Brain pericyte (primary cell): ENCODE data around the gene VPS37B.

Experiments used
- DNase-seq: peaks from one replicate; pipeline ENCODE4 v3.0.0-alpha.2; 2012; ENCODE audit warnings: low read depth, low spot score

The VPS37B gene

DNA sequence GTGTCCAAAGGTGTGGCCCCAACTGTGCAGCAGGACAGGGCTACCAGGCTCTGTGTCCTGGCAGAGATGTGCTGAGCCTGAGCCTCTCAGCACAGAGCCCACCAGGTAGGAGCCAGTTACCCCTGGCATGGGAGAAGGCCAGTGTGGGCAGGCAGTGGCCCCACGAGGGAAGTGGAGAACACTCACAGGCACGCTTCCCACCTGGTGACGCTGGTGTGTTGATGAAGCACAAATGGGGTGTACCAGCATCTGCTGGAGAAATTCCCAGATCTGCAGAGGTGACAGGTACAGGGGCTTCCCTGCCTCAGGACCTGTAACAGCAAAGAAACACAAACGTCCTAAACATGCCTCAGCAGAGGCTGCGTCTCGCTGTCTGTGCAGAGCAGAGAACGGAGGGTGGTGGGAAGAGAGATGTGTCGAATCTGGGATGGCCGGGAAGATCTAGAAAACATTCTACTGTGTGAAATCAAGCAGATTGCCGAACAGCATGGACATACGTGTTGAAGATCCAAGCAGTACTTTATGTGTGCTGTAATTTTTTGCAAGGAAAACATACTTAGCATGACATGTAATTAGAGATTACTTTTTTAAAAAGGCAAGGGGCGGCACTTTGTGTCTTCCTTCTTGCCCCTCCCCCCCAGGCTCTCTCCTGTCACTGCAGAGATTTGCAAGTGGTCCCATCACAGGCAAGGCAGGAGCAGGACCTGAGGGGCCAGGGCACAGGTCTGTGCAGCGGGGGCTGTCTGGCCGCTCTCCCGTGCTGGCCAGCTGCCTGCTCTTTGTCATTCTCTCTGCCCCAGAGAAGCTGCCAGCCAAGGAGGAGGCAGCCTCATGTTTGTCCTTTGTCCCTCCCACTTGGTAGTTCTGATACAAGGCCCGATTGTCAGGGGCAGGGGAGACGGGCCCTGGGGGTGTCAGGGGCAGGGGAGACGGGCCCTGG lies 43.3 kb downstream of the VPS37B start:
- no peak for DNase-seq

GRCh38 chr12:122851820-122852219 lies 44.1 kb downstream of the VPS37B start:
- DNase-seq: no peak

- DNase-seq: no peak
Measured at GRCh38 chr12:122850695-122851350, 45.1 kb downstream of the VPS37B start.

DNA sequence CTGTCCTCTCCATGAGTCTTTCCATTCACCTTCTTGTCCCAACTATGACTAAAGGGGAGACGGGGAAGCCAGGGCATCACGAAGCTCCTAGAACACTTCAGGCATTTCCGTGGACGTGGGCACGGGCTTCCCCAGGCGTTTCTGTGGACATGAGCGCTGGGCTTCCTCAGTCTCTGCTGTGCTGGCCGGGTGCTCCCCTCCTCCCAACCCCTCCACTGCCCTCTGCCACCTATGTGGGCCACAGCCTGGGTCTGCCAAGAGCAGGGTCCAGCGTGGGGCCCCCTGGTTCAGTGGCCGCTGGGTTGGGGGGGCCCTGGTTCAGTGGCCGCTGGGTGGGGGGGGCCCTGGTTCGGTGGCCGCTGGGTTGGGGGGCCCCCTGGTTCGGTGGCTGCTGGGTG lies 45.9 kb downstream of the VPS37B start:
- no peak for DNase-seq

DNA sequence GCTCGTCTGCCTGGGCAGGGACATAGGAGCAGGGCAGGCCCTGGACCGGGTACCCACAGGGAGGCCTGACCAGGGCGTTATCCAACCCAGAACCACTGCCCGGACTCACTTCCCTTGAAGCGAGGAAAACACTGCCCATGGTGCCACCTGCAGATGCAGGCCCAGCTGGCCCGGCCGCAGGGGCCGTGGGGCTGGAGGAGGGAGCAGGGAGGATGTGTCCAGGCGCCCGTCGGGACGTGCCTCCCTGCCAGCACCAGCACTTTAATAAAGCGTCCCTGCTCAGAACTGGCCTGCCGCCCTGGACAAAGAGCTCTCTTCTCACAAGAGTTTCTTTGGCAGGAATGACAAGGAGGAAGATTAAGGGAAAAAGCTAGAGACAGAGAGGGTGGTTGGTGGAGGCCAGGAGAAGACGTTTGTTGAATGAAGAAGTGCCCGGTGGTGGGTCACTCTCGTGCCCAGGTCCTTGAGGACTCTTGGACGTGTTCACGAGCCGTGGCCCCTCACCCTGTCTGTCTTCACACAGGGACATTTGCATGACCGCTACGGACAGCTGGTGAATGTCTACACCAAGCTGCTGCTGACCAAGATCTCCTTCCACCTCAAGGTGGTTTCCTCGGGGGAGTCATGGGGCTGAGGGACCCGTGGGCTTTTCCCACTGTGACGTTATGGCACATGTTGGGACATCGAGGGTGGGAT lies 46.4 kb downstream of the VPS37B start:
- no peak for DNase-seq

GRCh38 chr12:122848471-122849351 lies 47.2 kb downstream of the VPS37B start:
- DNase-seq: no peak

GRCh38 chr12:122847921-122848421 lies 48.0 kb downstream of the VPS37B start:
- DNase-seq: no peak

DNA sequence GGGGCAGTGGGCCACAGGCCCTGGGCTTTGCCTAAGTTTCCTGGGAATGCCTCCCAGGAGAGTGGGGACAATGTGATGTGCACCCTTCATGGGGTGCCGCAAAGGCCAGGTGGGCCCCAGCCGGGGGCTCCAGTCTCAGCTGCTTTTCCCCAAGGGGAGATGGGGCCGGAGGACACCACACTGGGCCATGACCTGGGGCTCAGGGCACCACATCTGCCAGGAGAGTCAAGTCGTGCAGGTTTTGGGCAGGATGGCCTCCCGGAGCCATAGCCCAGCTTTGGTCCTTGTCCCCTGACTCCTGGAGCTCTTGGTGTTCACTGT lies 48.4 kb downstream of the VPS37B start:
- DNase-seq: no peak

DNA sequence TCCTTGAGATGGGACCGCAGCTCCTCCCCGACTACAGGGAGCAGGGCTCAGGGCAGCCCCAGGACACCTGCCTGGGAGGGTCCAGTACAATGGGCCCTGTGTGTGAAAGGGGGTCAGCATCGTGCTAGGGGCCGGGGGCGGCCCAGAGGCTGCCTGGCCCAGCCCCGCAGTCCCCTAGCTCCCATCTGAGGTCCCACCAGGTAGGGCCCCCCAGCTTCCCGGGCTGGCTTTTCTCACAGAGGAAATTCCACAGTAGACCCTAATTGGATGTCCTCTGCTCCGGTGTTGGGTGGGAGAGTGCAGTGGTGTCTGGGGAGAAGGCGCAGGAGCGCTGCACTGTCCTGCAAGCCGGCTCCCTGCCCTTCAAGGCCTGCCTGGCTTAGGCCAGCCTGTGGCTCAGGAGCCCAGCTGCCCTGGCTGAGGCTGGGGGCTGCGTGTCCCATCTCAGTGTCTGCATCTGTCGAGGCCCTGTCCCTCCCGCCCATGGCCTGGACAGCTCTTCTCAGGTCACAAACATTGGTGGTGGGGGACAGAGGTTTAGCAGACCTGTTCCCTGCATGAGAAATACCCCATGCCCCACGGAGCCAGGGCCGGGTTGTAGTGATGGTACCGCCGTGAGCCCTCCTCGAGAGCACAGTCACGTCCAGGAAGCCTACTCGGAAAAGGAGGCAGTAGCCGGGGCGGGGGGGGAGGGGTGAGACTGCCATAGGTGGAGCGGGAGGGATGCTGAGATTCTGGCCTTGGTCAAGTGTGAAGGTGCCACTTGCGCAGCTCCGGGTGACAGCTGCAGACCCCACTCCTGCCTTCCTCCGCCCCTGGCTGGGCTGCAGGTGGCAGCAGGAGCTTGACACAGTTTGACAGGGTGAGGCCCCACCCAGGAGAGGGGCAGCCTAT lies 49.1 kb downstream of the VPS37B start:
- DNase-seq: no peak

- DNase-seq: no peak
Measured at GRCh38 chr12:122845865-122846621, 49.9 kb downstream of the VPS37B start.

DNA sequence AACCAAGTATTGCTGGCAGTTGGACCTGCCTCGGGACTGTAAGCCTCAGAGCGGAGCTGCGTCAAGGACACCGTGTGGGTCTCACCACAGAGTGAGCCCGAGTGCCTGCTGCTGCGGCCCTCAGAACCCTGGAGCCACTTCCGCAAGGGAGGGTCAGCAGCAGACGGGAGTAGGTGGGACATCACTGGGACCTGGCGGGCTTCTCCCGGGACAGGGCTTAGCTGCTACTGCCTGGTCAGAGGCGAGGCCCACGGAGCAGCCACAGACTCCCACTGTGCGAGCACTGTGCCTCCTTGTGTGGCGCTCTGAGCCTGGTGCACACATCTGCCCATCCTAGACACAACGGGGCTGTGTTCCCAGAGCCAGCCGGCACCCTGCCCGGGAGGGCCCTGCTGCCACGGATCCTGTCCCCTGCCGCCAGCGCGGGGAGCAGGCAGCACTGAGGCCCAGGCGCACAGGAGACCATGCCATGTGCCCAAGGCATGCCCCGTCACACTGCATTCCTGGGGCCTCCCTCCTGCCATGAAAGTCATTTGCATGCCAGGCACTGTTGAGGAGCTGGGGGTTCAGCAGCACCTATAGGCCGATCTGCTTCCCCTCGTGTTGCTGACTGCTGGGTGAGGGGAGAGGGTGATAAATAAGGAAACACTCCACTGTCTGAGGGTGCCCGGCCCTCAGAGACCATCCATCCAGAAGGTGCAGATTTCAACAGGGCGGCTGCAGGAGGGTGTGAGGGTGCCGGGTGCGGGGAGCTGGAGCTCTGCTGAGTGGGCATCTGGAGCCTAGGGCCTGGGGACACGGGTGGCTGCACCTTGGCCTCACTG lies 50.7 kb downstream of the VPS37B start:
- DNase-seq: no peak

DNA sequence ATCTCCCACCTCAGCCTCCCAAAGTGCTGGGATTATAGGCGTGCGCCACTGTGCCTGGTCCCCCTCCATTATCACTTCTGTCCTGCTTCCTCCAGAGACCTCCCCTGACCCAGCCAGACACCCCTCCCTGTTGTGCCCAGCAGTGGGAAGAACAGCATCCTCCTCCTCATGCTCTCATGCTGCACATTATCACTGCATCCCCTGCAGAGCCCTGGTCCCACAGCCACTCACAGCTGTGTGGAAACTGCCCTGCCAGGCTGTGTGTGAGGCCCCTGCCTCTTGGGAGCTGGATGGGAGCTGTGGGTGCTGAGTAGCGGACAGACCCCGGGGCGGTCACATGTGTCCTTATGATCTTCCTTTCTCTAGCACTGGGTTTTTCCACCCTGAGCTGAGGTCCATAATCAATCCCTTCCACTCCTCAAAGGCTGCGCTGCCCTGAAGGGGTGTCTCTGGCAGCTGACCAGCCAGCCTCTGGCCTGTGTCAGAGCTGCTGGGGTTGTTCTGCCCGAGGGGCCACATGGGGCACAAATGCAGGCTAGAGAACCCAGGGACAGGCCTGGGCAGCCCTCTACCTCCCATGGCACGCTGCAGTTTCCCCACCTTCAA lies 51.5 kb downstream of the VPS37B start:
- DNase-seq: no peak

GRCh38 chr12:122843455-122843854 lies 52.5 kb downstream of the VPS37B start:
- DNase-seq: no peak

GRCh38 chr12:122842505-122843405 lies 53.2 kb downstream of the VPS37B start:
- no peak for DNase-seq

DNA sequence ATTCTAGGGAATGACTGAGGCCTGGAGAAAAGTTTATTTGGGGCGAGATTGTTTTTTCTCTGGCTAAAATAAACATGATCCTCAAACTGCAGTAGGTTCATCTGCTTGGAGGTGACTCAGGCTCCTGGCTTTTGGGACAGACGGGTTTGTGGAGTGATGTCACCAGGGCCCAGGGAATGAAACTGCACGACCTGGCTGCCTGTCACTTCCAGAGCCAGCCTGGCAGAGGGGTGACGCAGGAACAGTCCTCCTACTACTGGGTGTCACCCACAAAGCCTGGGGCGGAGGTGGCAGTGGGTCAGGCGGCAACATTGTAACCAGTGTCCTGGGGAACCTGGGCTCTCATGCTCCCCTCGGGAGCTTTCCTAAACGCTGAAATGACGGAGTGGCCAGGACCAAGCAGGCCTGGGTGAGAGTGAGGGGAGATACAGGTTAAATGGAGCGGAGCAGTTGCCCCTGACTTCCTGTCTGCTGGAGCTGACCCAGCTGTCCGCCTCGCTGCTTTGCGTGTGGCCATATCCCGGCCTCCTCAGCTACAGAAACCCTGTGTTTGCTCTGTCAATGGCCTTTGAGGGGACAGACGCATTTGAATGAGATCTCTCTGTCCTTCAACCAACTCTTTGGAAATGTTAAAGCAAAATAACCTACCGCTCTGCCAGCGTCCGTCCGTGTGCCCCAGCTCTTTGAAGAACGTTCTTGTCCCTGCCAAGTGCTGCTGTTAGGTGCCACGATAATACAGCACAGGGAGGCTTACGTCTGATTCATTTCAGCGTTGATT lies 54.2 kb downstream of the VPS37B start:
- no peak for DNase-seq
